Measurements from ENCODE around the gene PHC2.

PHC2 gene

GRCh38 chr1:33364565-33364918, 66.4 kb downstream of the PHC2 start:
- no peak overlapping the region for H3K4me3 ChIP-seq (replicated peaks in 1 of 2; ENCODE audit: low read depth in 2 of 2, low read length in 2 of 2)
- TF ChIP-seq, protein P1, sequence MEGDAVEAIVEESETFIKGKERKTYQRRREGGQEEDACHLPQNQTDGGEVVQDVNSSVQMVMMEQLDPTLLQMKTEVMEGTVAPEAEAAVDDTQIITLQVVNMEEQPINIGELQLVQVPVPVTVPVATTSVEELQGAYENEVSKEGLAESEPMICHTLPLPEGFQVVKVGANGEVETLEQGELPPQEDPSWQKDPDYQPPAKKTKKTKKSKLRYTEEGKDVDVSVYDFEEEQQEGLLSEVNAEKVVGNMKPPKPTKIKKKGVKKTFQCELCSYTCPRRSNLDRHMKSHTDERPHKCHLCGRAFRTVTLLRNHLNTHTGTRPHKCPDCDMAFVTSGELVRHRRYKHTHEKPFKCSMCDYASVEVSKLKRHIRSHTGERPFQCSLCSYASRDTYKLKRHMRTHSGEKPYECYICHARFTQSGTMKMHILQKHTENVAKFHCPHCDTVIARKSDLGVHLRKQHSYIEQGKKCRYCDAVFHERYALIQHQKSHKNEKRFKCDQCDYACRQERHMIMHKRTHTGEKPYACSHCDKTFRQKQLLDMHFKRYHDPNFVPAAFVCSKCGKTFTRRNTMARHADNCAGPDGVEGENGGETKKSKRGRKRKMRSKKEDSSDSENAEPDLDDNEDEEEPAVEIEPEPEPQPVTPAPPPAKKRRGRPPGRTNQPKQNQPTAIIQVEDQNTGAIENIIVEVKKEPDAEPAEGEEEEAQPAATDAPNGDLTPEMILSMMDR (IDR thresholded peaks at IDR 0.05; ENCODE audit: low read depth, low read length): no peak
- DNase-seq (ENCODE audit: low read depth in 2 of 2): no peak

DNA sequence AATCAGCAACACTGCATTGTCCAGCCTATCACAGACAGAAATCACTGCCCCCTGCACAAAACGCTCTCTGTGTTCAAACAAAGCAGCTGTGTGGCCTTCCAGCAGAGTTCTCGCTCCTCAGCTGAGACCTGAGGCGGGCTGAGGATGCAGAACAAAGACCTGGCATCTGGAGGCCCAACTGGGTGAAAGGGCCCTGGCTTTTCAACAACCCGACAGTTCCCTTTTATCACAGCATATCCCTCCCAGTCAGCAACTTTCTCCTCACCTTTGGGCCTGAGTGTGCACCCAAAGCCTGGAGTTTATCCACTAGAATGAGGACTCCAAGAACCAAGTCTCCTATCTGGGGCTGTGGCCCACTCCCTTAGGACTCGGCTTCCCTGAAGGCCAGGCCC, 67.4 kb downstream of the PHC2 start:
- no peak for DNase-seq (ENCODE audit: low read depth in 2 of 2)
- TF ChIP-seq, protein P1 (IDR thresholded peaks at IDR 0.05; ENCODE audit: low read depth, low read length): no peak
- no peak overlapping the region for H3K4me3 ChIP-seq (replicated peaks in 1 of 2; ENCODE audit: low read depth in 2 of 2, low read length in 2 of 2)

- TF ChIP-seq, protein P1 (IDR thresholded peaks at IDR 0.05; ENCODE audit: low read depth, low read length): no peak
- no peak for DNase-seq (ENCODE audit: low read depth in 2 of 2)
- H3K4me3 ChIP-seq (replicated peaks in 1 of 2; ENCODE audit: low read depth in 2 of 2, low read length in 2 of 2): no peak overlapping the region
Measured at GRCh38 chr1:33363021-33363420, 67.9 kb downstream of the PHC2 start.

DNA sequence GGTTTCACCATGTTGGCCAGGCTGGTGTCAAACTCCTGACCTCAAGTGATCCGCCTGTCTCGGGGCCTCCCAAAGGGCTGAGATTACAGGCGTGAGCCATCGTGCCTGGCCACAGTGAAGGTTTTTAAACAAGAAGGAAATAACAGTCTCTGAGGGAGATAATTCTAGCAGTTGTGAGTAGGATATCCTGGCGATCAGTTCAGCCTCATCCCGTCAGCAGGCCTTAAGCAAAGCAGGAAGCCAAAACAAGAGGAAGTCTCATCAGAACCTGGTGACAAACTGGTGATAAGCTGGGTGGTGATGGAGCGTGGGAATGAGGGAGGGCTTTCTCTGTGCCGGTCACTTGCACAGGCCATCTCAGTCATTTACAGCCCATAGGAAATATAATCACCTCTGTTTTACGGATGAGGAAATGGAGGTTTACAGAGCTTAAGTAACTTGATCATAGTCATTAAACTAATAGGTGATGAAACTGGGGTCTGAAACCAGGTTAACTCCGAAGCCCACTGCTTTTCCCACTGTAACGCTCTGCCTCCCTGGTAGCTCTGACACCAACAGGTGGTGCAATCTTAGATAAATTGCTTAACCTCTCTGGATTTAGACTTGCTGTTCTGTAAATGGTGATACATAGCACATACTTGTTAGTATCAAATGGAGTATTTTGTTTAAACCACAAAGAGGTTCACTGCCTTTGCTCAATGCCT, 69.2 kb downstream of the PHC2 start:
- no peak overlapping the region for H3K4me3 ChIP-seq (replicated peaks in 1 of 2; ENCODE audit: low read depth in 2 of 2, low read length in 2 of 2)
- TF ChIP-seq, protein P1 (IDR thresholded peaks at IDR 0.05; ENCODE audit: low read depth, low read length): no peak
- DNase-seq (ENCODE audit: low read depth in 2 of 2): peak; percentile 60 to 83

DNA sequence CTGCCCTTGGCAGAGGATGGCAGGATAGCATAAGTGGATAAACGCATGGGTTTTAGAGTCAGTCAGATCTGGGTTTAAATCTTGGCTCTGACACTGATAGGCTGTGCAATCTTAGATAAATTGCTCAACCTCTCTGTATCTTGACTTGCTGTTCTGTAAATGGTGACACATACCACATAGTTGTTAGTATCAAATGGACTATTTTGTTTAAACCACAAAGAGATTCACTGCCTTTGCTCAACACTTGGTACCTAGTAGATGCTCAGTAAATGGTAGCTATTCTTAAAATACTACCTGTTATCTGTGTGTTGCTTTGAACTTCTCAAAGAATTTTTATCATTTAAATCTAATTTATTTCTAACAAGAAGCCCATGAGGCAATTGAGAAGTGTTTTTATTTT, 70.5 kb downstream of the PHC2 start:
- no peak for DNase-seq (ENCODE audit: low read depth in 2 of 2)
- TF ChIP-seq, protein P1 (IDR thresholded peaks at IDR 0.05; ENCODE audit: low read depth, low read length): no peak
- no peak overlapping the region for H3K4me3 ChIP-seq (replicated peaks in 1 of 2; ENCODE audit: low read depth in 2 of 2, low read length in 2 of 2)

DNA sequence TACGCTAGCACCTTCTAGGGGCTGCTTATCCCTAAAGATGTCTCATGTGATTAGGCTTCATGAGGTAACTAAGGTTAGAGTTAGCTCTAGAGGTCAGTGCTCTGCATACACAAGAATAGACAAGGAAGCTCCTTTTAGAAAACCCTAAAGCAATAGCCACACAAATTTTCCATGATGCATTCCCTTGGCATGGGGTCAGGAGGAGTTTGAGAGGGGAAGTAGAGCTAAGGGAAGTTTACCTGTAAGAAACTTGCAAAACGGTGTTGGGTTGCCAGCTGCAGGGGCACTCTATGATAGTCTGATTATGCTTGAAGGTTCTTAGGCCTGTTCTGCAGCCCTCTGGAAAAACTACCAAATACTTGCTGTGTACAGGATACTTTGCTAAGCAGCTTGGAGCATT, 71.0 kb downstream of the PHC2 start:
- no peak overlapping the region for H3K4me3 ChIP-seq (replicated peaks in 1 of 2; ENCODE audit: low read depth in 2 of 2, low read length in 2 of 2)
- DNase-seq (ENCODE audit: low read depth in 2 of 2): no peak
- TF ChIP-seq, protein P1 (IDR thresholded peaks at IDR 0.05; ENCODE audit: low read depth, low read length): no peak
